ENCODE data around the gene ENTPD1.

Gene ENTPD1

GRCh38 chr10:95782318-95782717, 26.4 kb downstream of the ENTPD1 start:
- no peaks in the 10 kb centered on the region for H3K36me3 ChIP-seq
- H3K27me3 ChIP-seq: no peaks in the 10 kb centered on the region
- TF ChIP-seq CTCF (IDR thresholded peaks at IDR 0.05; ENCODE audit: low read depth, low read length): no peak
- no peak overlapping the region for H3K4me3 ChIP-seq (ENCODE audit: low read depth, low read length)
- no peak for DNase-seq
- H3K4me1 ChIP-seq: no peaks in the 10 kb centered on the region
- no peaks in the 10 kb centered on the region for H3K9me3 ChIP-seq

- Histone ChIP-seq H3K4me1 (no peaks in the 10 kb centered on the region), H3K9me3 (no peaks in the 10 kb centered on the region), H3K36me3 (no peaks in the 10 kb centered on the region), H3K27me3 (no peaks in the 10 kb centered on the region), H3K4me3 (ENCODE audit: low read depth, low read length) (no peak overlapping the region)
- DNase-seq: no peak
- no peak for TF ChIP-seq CTCF (IDR thresholded peaks at IDR 0.05; ENCODE audit: low read depth, low read length)
Observed at GRCh38 chr10:95783741-95784140, 27.8 kb downstream of the ENTPD1 start.

GRCh38 chr10:95784279-95784913, 28.4 kb downstream of the ENTPD1 start:
- Histone ChIP-seq H3K4me1 (no peaks in the 10 kb centered on the region), H3K36me3 (no peaks in the 10 kb centered on the region), H3K9me3 (no peaks in the 10 kb centered on the region), H3K27me3 (no peaks in the 10 kb centered on the region), H3K4me3 (ENCODE audit: low read depth, low read length) (no peak overlapping the region)
- TF ChIP-seq CTCF (IDR thresholded peaks at IDR 0.05; ENCODE audit: low read depth, low read length): no peak
- no peak for DNase-seq

- H3K4me3 ChIP-seq (ENCODE audit: low read depth, low read length): no peak overlapping the region
- H3K27me3 ChIP-seq: no peaks in the 10 kb centered on the region
- no peak for DNase-seq
- H3K36me3 ChIP-seq: no peaks in the 10 kb centered on the region
- H3K4me1 ChIP-seq: no peaks in the 10 kb centered on the region
- no peak for TF ChIP-seq CTCF (IDR thresholded peaks at IDR 0.05; ENCODE audit: low read depth, low read length)
- no peaks in the 10 kb centered on the region for H3K9me3 ChIP-seq
Observed at GRCh38 chr10:95785317-95785716, 29.4 kb downstream of the ENTPD1 start.

- TF ChIP-seq CTCF (IDR thresholded peaks at IDR 0.05; ENCODE audit: low read depth, low read length): no peak
- Histone ChIP-seq H3K4me3 (ENCODE audit: low read depth, low read length) (no peak overlapping the region), H3K36me3 (no peaks in the 10 kb centered on the region), H3K27me3 (no peaks in the 10 kb centered on the region), H3K4me1 (no peaks in the 10 kb centered on the region), H3K9me3 (no peaks in the 10 kb centered on the region)
- DNase-seq: no peak
Observed at GRCh38 chr10:95785942-95786669, 30.1 kb downstream of the ENTPD1 start.

GRCh38 chr10:95787447-95787846, 31.5 kb downstream of the ENTPD1 start:
- Histone ChIP-seq H3K9me3 (no peaks in the 10 kb centered on the region), H3K27me3 (no peaks in the 10 kb centered on the region), H3K36me3 (no peaks in the 10 kb centered on the region), H3K4me3 (ENCODE audit: low read depth, low read length) (no peak overlapping the region), H3K4me1 (no peaks in the 10 kb centered on the region)
- TF ChIP-seq CTCF (IDR thresholded peaks at IDR 0.05; ENCODE audit: low read depth, low read length): no peak
- no peak for DNase-seq

All from BE2C (cell line).